Measurements from ENCODE around the gene TPCN1.

The TPCN1 gene

DNA sequence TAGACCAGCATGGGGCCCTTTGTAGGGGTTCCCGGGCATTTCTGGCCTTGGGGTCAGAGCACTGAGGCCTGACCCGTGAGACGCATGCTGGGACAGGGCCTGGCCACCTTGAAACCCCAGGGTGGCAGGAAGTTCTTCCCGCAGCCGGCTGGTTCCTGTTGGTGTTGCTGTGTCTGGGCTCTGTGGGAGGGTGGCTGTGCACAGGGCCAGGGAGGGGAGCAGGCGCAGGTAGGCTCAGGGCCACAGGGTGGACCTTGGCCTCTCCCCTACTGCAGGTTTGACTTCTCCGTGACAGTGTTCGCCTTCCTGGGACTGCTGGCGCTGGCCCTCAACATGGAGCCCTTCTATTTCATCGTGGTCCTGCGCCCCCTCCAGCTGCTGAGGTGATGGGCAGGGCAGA lies 65.4 kb downstream of the TPCN1 start:
- Histone ChIP-seq H3K27me3 (ENCODE audit: insufficient read depth, low read depth) (no peaks in the 10 kb centered on the region), H3K36me3 (ENCODE audit: insufficient read depth) (no peaks in the 10 kb centered on the region), H3K9ac (no peak overlapping the region), H3K4me3 (IDR thresholded peaks at IDR 0.05; ENCODE audit: insufficient read depth, low read depth, low read length) (no peak overlapping the region), H4K20me1 (ENCODE audit: insufficient read depth) (no peaks in the 10 kb centered on the region), H3K4me2 (no peak overlapping the region), H3K79me2 (ENCODE audit: insufficient read depth, low read depth) (no peaks in the 10 kb centered on the region), H3K4me1 (ENCODE audit: low read depth, poor library complexity, severe bottlenecking) (no peaks in the 10 kb centered on the region), H3K27ac (no peak overlapping the region), H2AFZ (ENCODE audit: low read depth) (no peak overlapping the region)
- TF ChIP-seq, protein P1, sequence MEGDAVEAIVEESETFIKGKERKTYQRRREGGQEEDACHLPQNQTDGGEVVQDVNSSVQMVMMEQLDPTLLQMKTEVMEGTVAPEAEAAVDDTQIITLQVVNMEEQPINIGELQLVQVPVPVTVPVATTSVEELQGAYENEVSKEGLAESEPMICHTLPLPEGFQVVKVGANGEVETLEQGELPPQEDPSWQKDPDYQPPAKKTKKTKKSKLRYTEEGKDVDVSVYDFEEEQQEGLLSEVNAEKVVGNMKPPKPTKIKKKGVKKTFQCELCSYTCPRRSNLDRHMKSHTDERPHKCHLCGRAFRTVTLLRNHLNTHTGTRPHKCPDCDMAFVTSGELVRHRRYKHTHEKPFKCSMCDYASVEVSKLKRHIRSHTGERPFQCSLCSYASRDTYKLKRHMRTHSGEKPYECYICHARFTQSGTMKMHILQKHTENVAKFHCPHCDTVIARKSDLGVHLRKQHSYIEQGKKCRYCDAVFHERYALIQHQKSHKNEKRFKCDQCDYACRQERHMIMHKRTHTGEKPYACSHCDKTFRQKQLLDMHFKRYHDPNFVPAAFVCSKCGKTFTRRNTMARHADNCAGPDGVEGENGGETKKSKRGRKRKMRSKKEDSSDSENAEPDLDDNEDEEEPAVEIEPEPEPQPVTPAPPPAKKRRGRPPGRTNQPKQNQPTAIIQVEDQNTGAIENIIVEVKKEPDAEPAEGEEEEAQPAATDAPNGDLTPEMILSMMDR (conservative IDR thresholded peaks at IDR 0.05; ENCODE audit: low read depth, low read length): no peak

DNA sequence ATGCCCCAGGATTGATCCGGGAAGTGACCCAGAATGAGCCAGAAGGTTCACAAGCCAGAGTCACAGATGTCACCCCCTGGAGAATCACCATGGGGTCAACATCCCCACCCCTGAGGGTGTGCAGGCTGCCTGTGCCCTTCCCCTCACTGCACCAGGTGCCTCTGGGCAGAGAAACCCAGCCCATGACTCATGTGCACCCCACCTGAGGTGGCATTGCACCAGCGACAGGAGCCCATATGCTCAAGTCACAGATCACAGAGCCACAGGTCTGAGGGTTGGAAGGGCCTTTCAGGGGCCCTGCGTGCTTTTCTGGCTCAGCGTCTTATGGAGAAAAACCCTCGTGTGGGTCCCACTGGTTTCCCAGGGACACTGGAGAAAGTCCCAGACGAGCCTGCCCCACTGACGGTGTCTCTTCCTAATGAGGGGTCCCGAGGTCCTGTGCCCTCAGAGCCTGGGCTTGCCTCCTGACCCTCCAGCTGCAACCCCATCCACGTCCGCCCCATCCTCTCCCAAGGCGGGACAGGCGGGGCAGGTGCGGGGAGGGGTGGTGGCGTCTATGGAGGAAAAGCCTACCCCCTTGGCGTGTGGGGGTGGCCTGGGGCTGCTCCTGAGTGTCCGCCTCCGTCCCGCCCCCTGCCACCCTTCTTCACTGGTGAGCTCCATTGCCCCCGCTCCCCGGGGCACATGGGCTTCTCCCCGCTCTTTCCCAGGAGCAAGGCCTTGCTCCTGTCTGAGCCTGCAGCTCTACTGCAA lies 66.1 kb downstream of the TPCN1 start:
- Histone ChIP-seq H3K9ac (no peak overlapping the region), H3K4me3 (IDR thresholded peaks at IDR 0.05; ENCODE audit: insufficient read depth, low read depth, low read length) (no peak overlapping the region), H3K27ac (no peak overlapping the region), H3K4me1 (ENCODE audit: low read depth, poor library complexity, severe bottlenecking) (no peaks in the 10 kb centered on the region), H3K27me3 (ENCODE audit: insufficient read depth, low read depth) (no peaks in the 10 kb centered on the region), H3K4me2 (no peak overlapping the region), H2AFZ (ENCODE audit: low read depth) (no peak overlapping the region), H3K36me3 (ENCODE audit: insufficient read depth) (no peaks in the 10 kb centered on the region), H3K79me2 (ENCODE audit: insufficient read depth, low read depth) (no peaks in the 10 kb centered on the region), H4K20me1 (ENCODE audit: insufficient read depth) (no peaks in the 10 kb centered on the region)
- TF ChIP-seq, protein P1 (conservative IDR thresholded peaks at IDR 0.05; ENCODE audit: low read depth, low read length): no peak

DNA sequence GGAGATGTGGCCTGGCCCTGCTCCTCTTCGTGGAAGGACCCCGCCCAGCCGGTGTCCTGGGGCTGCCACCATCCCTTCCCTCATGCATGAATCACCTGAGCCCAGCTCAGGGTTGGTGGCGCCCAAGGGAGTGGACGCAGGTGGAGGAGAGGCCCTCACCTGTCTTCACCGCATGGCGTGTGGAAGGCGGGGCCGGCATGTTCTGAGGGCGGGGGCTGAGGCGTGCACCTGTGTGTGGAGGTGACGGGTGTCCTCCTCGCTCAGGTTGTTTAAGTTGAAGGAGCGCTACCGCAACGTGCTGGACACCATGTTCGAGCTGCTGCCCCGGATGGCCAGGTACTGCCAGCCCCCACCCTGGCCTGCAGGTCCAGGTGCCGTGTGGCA lies 66.6 kb downstream of the TPCN1 start:
- no peak overlapping the region for H2AFZ ChIP-seq (ENCODE audit: low read depth)
- no peak overlapping the region for H3K4me2 ChIP-seq
- no peaks in the 10 kb centered on the region for H3K36me3 ChIP-seq (ENCODE audit: insufficient read depth)
- no peak overlapping the region for H3K4me3 ChIP-seq (IDR thresholded peaks at IDR 0.05; ENCODE audit: insufficient read depth, low read depth, low read length)
- no peaks in the 10 kb centered on the region for H3K27me3 ChIP-seq (ENCODE audit: insufficient read depth, low read depth)
- no peak overlapping the region for H3K27ac ChIP-seq
- TF ChIP-seq, protein P1 (conservative IDR thresholded peaks at IDR 0.05; ENCODE audit: low read depth, low read length): no peak
- no peaks in the 10 kb centered on the region for H3K79me2 ChIP-seq (ENCODE audit: insufficient read depth, low read depth)
- H3K9ac ChIP-seq: no peak overlapping the region
- no peaks in the 10 kb centered on the region for H4K20me1 ChIP-seq (ENCODE audit: insufficient read depth)
- no peaks in the 10 kb centered on the region for H3K4me1 ChIP-seq (ENCODE audit: low read depth, poor library complexity, severe bottlenecking)

DNA sequence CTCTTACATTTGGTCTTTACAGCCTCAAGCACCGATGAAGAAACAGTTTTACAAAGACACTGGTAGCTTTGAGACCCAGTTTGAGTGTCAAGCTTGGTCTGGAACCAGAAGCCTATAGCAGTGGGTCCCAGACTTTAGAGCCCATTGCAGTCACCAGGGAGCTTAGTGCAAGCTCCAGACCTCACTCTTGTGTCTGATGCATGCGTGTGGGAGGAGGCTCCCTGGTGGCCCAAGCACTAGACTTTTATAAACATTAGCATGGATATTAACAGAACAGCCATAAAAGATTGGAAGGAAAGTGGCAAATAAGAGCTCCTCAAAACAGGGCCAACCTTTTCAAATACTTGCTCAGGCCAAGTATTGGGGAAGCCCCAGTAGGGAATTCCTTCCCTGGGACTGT lies 68.1 kb downstream of the TPCN1 start:
- no peaks in the 10 kb centered on the region for H3K36me3 ChIP-seq (ENCODE audit: insufficient read depth)

More for the DNA sequence above, 68.1 kb downstream of the TPCN1 start:
- Histone ChIP-seq H3K79me2 (ENCODE audit: insufficient read depth, low read depth) (no peaks in the 10 kb centered on the region), H3K9ac (no peak overlapping the region), H3K27me3 (ENCODE audit: insufficient read depth, low read depth) (no peaks in the 10 kb centered on the region), H4K20me1 (ENCODE audit: insufficient read depth) (no peaks in the 10 kb centered on the region), H3K27ac (no peak overlapping the region), H2AFZ (ENCODE audit: low read depth) (no peak overlapping the region), H3K4me2 (no peak overlapping the region), H3K4me1 (ENCODE audit: low read depth, poor library complexity, severe bottlenecking) (no peaks in the 10 kb centered on the region), H3K4me3 (IDR thresholded peaks at IDR 0.05; ENCODE audit: insufficient read depth, low read depth, low read length) (no peak overlapping the region)
- TF ChIP-seq, protein P1 (conservative IDR thresholded peaks at IDR 0.05; ENCODE audit: low read depth, low read length): no peak

All from KMS-11 (cell line).